OCI-LY7 (cell line): ENCODE measurements around the gene HEXA. TPM values are rescaled to one million over a fixed set of nuclear protein-coding genes. Genes with fewer than 3 reads are reported as not detected.

Source experiments
- BruUV-seq: library from RNA; stranded (reverse); fragments of 400-500 nt; replicated peaks from 2 replicates; lab custom pipeline; 2021; lab: Mats Ljungman, UMichigan
- CTCF ChIA-PET: fragments of 300-600 bp; sonication (Branson Sonifier 250); formaldehyde crosslinking; loops from one replicate; lab custom pipeline; 2022; ENCODE audit warnings: antibody characterized with exemption; ENCODE audit not compliant: unreplicated experiment; lab: Charles Lee
- POLR2A ChIA-PET: fragments of 300-600 bp; sonication (Branson Sonifier 250); formaldehyde crosslinking; loops from one replicate; lab custom pipeline; 2022; ENCODE audit warnings: antibody characterized with exemption; lab: Charles Lee
- DNase-seq: peaks from one replicate; pipeline ENCODE4 v3.0.0-alpha.2; 2015; ENCODE audit warnings: low spot score
- H2AFZ ChIP-seq: fragments of 200-600 bp; sonication (generic), shearing (Covaris generic); 2 replicates; pipeline ENCODE4 v1.6.1; 2014; ENCODE audit warnings: mild to moderate bottlenecking, antibody characterized with exemption, low read length, moderate library complexity
- H3K27ac ChIP-seq: fragments of 200-600 bp; sonication (generic); 2 replicates; pipeline ENCODE4 v1.5.1; 2014; ENCODE audit warnings: mixed run types, low read depth, mild to moderate bottlenecking, moderate library complexity, low read length, inconsistent platforms; ENCODE audit not compliant: poor library complexity, severe bottlenecking
- H3K36me3 ChIP-seq: fragments of 200-600 bp; sonication (generic); 2 replicates; pipeline ENCODE4 v1.6.1; 2014; ENCODE audit warnings: mild to moderate bottlenecking, antibody characterized with exemption, low read length, moderate library complexity, mixed read lengths; ENCODE audit not compliant: insufficient read depth
- H3K4me1 ChIP-seq: fragments of 200-600 bp; sonication (generic); 2 replicates; pipeline ENCODE4 v1.5.1; 2014; ENCODE audit warnings: mild to moderate bottlenecking, low read length; ENCODE audit not compliant: insufficient read depth, poor library complexity, severe bottlenecking
- H3K4me2 ChIP-seq: fragments of 200-600 bp; sonication (generic); 2 replicates; pipeline ENCODE4 v1.6.1; 2014; ENCODE audit warnings: mild to moderate bottlenecking, low read length
- H3K4me3 ChIP-seq: fragments of 200-600 bp; sonication (generic); 2 replicates; pipeline ENCODE4 v1.5.1; 2014; ENCODE audit warnings: mild to moderate bottlenecking, low read depth, low read length; ENCODE audit not compliant: poor library complexity, severe bottlenecking
- H3K79me2 ChIP-seq: fragments of 200-600 bp; sonication (generic); 2 replicates; pipeline ENCODE4 v1.6.1; 2016; ENCODE audit warnings: low read depth, mild to moderate bottlenecking, low read length, moderate library complexity, mixed read lengths; ENCODE audit not compliant: insufficient read depth
- H3K9me2 ChIP-seq: fragments of 200-600 bp; sonication (generic); 2 replicates; pipeline ENCODE4 v1.6.1; 2016; ENCODE audit warnings: mild to moderate bottlenecking, low read length, mixed read lengths; ENCODE audit not compliant: insufficient read depth
- H3K9me3 ChIP-seq: fragments of 200-600 bp; sonication (generic); 2 replicates; pipeline ENCODE4 v1.6.1; 2014; ENCODE audit warnings: mild to moderate bottlenecking, mixed run types, low read length, mixed read lengths
- H4K20me1 ChIP-seq: fragments of 200-600 bp; sonication (generic); 2 replicates; pipeline ENCODE4 v1.6.1; 2014; ENCODE audit warnings: mild to moderate bottlenecking, antibody characterized with exemption, low read length, moderate library complexity, mixed read lengths; ENCODE audit not compliant: insufficient read depth
- EZH2phosphoT487 ChIP-seq: fragments of 200-600 bp; sonication (generic); IDR thresholded peaks from 2 replicates; pipeline ENCODE4 v1.6.1; 2018; ENCODE audit warnings: low read depth, borderline replicate concordance, mild to moderate bottlenecking, mixed run types, antibody characterized with exemption, low read length, moderate library complexity, mixed read lengths
- intact Hi-C: fragments of 100-400 bp; cut with micrococcal nuclease; formaldehyde crosslinking; loops from one replicate; pipeline ENCODE4 v1.10.0; 2022; ENCODE audit not compliant: unreplicated experiment
- total RNA-seq, 2 experiments: library from RNA; depleted of rRNA in 1 of 2; stranded (reverse); fragments of >200 nt in 1 of 2; shearing (Covaris generic) in 1 of 2; gene quantifications; 2 replicates each; pipeline ENCODE4 v1.2.3, GENCODE V29; 2014 to 2022
- TF ChIP-seq, protein P1 (sequence below): fragments of 200-600 bp; sonication (generic); conservative IDR thresholded peaks from 2 replicates; pipeline ENCODE4 v1.5.1; 2014; ENCODE audit warnings: mild to moderate bottlenecking, antibody characterized with exemption, low read length, moderate library complexity, mixed read lengths

The HEXA gene
- total RNA-seq, 2 experiments from 2014 or later = 51.3 to 82.6 TPM

DNA sequence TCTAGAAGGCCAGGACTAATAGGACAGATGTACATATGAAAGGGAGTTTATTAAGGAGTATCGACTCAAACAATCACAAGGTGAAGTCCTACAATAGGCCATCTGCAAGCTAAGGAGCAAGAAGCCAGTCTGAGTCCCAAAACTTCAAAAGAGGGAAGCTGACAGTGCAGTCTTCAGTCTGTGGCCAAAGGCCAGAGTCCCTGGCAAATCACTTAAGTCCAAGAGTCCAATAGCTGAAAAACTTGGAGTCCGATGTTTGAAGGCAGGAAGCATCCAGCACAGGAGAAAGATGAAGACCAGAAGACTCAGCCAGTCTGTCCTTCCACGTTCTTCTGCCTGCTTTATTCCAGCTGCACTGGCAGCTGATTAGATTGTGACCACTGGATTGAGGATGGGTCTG, 44.8 kb downstream of the HEXA start:
- TF ChIP-seq, protein P1, sequence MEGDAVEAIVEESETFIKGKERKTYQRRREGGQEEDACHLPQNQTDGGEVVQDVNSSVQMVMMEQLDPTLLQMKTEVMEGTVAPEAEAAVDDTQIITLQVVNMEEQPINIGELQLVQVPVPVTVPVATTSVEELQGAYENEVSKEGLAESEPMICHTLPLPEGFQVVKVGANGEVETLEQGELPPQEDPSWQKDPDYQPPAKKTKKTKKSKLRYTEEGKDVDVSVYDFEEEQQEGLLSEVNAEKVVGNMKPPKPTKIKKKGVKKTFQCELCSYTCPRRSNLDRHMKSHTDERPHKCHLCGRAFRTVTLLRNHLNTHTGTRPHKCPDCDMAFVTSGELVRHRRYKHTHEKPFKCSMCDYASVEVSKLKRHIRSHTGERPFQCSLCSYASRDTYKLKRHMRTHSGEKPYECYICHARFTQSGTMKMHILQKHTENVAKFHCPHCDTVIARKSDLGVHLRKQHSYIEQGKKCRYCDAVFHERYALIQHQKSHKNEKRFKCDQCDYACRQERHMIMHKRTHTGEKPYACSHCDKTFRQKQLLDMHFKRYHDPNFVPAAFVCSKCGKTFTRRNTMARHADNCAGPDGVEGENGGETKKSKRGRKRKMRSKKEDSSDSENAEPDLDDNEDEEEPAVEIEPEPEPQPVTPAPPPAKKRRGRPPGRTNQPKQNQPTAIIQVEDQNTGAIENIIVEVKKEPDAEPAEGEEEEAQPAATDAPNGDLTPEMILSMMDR = no peak
- TF ChIP-seq EZH2phosphoT487 = no peak
- no peak overlapping the region for H3K27ac ChIP-seq
- H4K20me1 ChIP-seq = no peaks in the 10 kb centered on the region
- no peak overlapping the region for H3K4me3 ChIP-seq
- intact Hi-C loops = no loop called here
- no peak for DNase-seq
- no peaks in the 10 kb centered on the region for H3K36me3 ChIP-seq
- no peaks in the 10 kb centered on the region for H3K9me3 ChIP-seq
- H2AFZ ChIP-seq = no peak overlapping the region
- H3K4me1 ChIP-seq = no peaks in the 10 kb centered on the region
- H3K79me2 ChIP-seq = no peaks in the 10 kb centered on the region
- H3K9me2 ChIP-seq = no peaks in the 10 kb centered on the region
- no peak overlapping the region for H3K4me2 ChIP-seq
- POLR2A ChIA-PET = interaction anchor here (0.7 kb wide), 2 partner anchors 142 to 266 kb away, joined by 3 read pairs; no protein-coding TSS in a partner anchor
- CTCF ChIA-PET = no interaction called here
- no TSS peak for BruUV-seq

- Histone ChIP-seq H2AFZ (no peak overlapping the region), H3K9me3 (peaks cover 8% of the 10 kb centered on the region; the same call in 1 of the 2 replicates), H4K20me1 (no peaks in the 10 kb centered on the region), H3K79me2 (no peaks in the 10 kb centered on the region), H3K9me2 (no peaks in the 10 kb centered on the region), H3K4me2 (no peak overlapping the region), H3K4me1 (no peaks in the 10 kb centered on the region), H3K4me3 (no peak overlapping the region), H3K27ac (no peak overlapping the region), H3K36me3 (no peaks in the 10 kb centered on the region)
- no peak for DNase-seq
- TF ChIP-seq, protein P1 = no peak
- TF ChIP-seq EZH2phosphoT487 = no peak
- intact Hi-C loops = no loop called here
- CTCF ChIA-PET = no interaction called here
- BruUV-seq = TSS peak; percentile 49
- POLR2A ChIA-PET = no interaction called here
Measured at GRCh38 chr15:72323752-72324151, 52.1 kb downstream of the HEXA start.

DNA sequence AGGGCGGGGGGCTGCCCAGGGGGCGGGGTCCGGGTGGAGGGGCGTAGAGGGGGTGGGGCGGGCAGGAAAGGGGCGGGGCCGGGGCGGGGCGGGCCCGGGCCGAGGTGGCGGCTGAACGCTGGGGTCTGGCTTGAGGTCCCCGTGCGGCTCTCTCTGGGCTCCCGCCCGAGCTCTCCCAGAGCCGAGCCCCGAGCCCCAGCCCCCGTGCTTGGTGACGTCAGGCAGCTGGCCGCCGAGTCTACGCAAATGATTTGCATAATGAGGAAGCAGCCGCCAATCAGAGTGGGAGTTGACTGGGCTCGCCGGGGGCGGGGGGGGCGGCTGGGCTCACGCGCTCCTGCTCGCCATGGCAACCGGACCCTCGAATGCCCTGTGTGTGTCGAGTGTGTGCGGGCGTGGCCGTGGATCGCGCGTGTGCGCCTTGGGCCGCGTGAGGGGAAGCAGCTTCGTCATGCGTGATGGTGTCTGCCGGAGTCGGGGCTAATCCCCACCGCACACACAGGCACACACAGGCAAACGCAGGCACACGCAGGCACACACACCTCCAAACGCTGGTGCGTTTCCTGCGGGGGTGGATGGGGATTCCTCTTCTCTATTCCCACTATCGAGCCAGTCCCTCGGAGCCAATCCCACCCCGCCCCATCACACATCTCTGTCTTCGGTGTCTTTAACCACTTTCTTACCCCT, 55.7 kb downstream of the HEXA start, which contains the start of gene CELF6:
TSS of gene CELF6 (minus strand) at position 173 of the 687 bp plus-strand sequence. CDS start 283 bp downstream, outside the sequence.
- no peak within 1 kb of the TSS for H3K27ac ChIP-seq
- no peak for DNase-seq
- H4K20me1 ChIP-seq = no peaks in the 10 kb centered on the region
- peak within 1 kb of the TSS; percentile 9 for H3K4me3 ChIP-seq
- peak within 1 kb of the TSS; percentile 47; the same call in 1 of the 2 replicates for H3K4me2 ChIP-seq
- CTCF ChIA-PET = no interaction called here
- H3K79me2 ChIP-seq = no peaks in the 10 kb centered on the region
- H3K36me3 ChIP-seq = no peaks in the 10 kb centered on the region
- intact Hi-C loops = loop anchor here (10.0 kb wide), 3 partner anchors 265 to 765 kb away; no protein-coding TSS in a partner anchor
- H2AFZ ChIP-seq = no peak within 1 kb of the TSS
- BruUV-seq = no TSS peak
- H3K4me1 ChIP-seq = no peaks in the 10 kb centered on the region
- H3K9me2 ChIP-seq = no peaks in the 10 kb centered on the region
- POLR2A ChIA-PET = no interaction called here
- peaks cover 8% of the 10 kb centered on the region; the same call in 1 of the 2 replicates for H3K9me3 ChIP-seq
- no peak for TF ChIP-seq EZH2phosphoT487
- TF ChIP-seq, protein P1 = no peak
